ENCODE measurements around the gene KIAA0319L.

Gene KIAA0319L

GRCh38 chr1:35555601-35556477 is 1.4 kb downstream of the KIAA0319L start:
- peak overlapping the region; percentile 93 for H3K4me3 ChIP-seq (ENCODE audit: low read depth, low read length)
- H3K27ac ChIP-seq = peak overlapping the region; percentile 6
- H3K36me3 ChIP-seq (replicated peaks) = peaks cover 7% of the 10 kb centered on the region
- no peak for DNase-seq
- in situ Hi-C loops (cut with HindIII; ENCODE audit: low pct_ligation_motif_present, low sequenced_read_pairs) = no loop called here
- no peaks in the 10 kb centered on the region for H3K27me3 ChIP-seq (replicated peaks)
- no peak for TF ChIP-seq CTCF (IDR thresholded peaks at IDR 0.05; ENCODE audit: low read depth, low read length, missing control alignments)

- Histone ChIP-seq H3K36me3 (replicated peaks) (peaks cover 8% of the 10 kb centered on the region), H3K27ac (no peak overlapping the region), H3K4me3 (ENCODE audit: low read depth, low read length) (no peak overlapping the region), H3K27me3 (replicated peaks) (no peaks in the 10 kb centered on the region)
- TF ChIP-seq CTCF (IDR thresholded peaks at IDR 0.05; ENCODE audit: low read depth, low read length, missing control alignments) = no peak
- in situ Hi-C loops (cut with HindIII; ENCODE audit: low pct_ligation_motif_present, low sequenced_read_pairs) = no loop called here
- no peak for DNase-seq
Measured at GRCh38 chr1:35555212-35555584, 2.0 kb downstream of the KIAA0319L start.

- Histone ChIP-seq H3K36me3 (replicated peaks) (peaks cover 10% of the 10 kb centered on the region), H3K4me3 (ENCODE audit: low read depth, low read length) (no peak overlapping the region), H3K27me3 (replicated peaks) (no peaks in the 10 kb centered on the region), H3K27ac (no peak overlapping the region)
- in situ Hi-C loops (cut with HindIII; ENCODE audit: low pct_ligation_motif_present, low sequenced_read_pairs) = no loop called here
- no peak for TF ChIP-seq CTCF (IDR thresholded peaks at IDR 0.05; ENCODE audit: low read depth, low read length, missing control alignments)
- DNase-seq = no peak
Measured at GRCh38 chr1:35554266-35555211, 2.7 kb downstream of the KIAA0319L start.

GRCh38 chr1:35553851-35554250 is 3.4 kb downstream of the KIAA0319L start:
- peaks cover 10% of the 10 kb centered on the region for H3K36me3 ChIP-seq (replicated peaks)
- no peak for DNase-seq
- no peak overlapping the region for H3K4me3 ChIP-seq (ENCODE audit: low read depth, low read length)
- in situ Hi-C loops (cut with HindIII; ENCODE audit: low pct_ligation_motif_present, low sequenced_read_pairs) = no loop called here
- H3K27me3 ChIP-seq (replicated peaks) = no peaks in the 10 kb centered on the region
- no peak overlapping the region for H3K27ac ChIP-seq
- no peak for TF ChIP-seq CTCF (IDR thresholded peaks at IDR 0.05; ENCODE audit: low read depth, low read length, missing control alignments)

GRCh38 chr1:35546614-35547013 is 10.6 kb downstream of the KIAA0319L start:
- Histone ChIP-seq H3K27ac (no peak overlapping the region), H3K27me3 (replicated peaks) (no peaks in the 10 kb centered on the region), H3K36me3 (replicated peaks) (peaks cover 6% of the 10 kb centered on the region), H3K4me3 (ENCODE audit: low read depth, low read length) (no peak overlapping the region)
- no peak for TF ChIP-seq CTCF (IDR thresholded peaks at IDR 0.05; ENCODE audit: low read depth, low read length, missing control alignments)
- in situ Hi-C loops (cut with HindIII; ENCODE audit: low pct_ligation_motif_present, low sequenced_read_pairs) = no loop called here
- DNase-seq = no peak

All from brain microvascular endothelial cell (primary cell).